Breast epithelium (tissue), 3 donors: ENCODE results near the gene FAM181A.

ENCODE experiments used
- CTCF ChIP-seq, 3 donors: fragments of 450-650 bp; IDR thresholded peaks; one replicate each; pipeline ENCODE4 v1.5.1; 2016 to 2017; ENCODE audit warnings: antibody characterized with exemption in 3 of 3, mild to moderate bottlenecking in 3 of 3, moderate library complexity in 3 of 3
- POLR2A ChIP-seq: fragments of 450-650 bp; IDR thresholded peaks from one replicate; pipeline ENCODE4 v1.6.1; 2016; ENCODE audit warnings: antibody characterized with exemption, mild to moderate bottlenecking, moderate library complexity
- POLR2AphosphoS5 ChIP-seq, 3 donors: sonication (generic); formaldehyde crosslinking; IDR thresholded peaks; one replicate each; pipeline ENCODE4 v1.6.1; 2017; ENCODE audit warnings: antibody characterized with exemption in 3 of 3

GRCh38 chr14:93895023-93895604 lies 32.0 kb upstream of the FAM181A start:
- TF ChIP-seq CTCF (IDR thresholded peaks at IDR 0.05) (no peak), POLR2A (no peak), POLR2AphosphoS5 (IDR thresholded peaks at IDR 0.05) (no peak)
